CD4-positive, alpha-beta T cell treated with Interleukin-15 for 1 hour (primary cell): ENCODE data around the gene LSM10.

Experiments used
- DNase-seq: peaks from one replicate; pipeline ENCODE4 v3.0.0-alpha.2; 2020

Gene LSM10

DNA sequence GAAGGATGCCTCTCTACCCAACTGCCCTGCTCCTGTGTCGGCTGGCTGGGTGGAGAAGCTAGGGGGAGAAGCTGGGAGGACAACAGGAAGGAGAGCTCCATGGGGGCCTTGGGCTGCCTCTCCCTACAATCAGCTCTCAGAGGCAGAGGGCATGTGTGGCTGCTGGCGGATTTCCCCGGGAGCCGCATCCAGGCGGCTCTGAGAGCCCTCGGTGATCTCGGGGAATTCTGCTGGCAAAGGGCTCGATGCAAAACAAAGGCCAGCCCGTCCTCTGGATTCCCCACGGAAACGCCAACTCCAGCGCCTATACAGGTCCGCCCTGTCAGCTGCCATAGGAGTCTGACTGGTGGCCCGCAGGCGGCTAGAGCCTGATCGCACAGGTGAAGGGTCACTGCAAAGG, 47.9 kb downstream of the LSM10 start:
- DNase-seq = no peak

DNA sequence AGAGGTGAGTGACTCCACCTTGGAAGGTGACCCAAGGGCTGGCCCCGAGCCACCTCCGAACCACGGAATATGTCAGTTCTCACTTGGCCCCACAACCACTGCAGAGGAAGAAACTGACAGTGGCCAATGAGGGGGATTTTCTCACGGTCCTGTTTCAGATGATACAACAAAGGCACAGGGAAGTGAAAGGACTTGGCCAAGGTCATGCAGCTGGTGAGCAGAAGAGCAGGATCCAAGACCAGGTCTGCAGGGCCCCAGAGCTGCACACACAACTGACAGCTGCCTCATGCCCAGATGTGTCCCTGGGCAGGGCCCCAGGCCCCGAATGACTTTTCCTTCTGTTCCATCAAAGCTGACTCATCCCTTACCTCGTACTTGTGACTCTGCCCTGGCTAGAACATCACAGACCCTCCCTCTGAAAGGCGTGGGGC, 48.5 kb downstream of the LSM10 start:
- peak; percentile 40 for DNase-seq

DNA sequence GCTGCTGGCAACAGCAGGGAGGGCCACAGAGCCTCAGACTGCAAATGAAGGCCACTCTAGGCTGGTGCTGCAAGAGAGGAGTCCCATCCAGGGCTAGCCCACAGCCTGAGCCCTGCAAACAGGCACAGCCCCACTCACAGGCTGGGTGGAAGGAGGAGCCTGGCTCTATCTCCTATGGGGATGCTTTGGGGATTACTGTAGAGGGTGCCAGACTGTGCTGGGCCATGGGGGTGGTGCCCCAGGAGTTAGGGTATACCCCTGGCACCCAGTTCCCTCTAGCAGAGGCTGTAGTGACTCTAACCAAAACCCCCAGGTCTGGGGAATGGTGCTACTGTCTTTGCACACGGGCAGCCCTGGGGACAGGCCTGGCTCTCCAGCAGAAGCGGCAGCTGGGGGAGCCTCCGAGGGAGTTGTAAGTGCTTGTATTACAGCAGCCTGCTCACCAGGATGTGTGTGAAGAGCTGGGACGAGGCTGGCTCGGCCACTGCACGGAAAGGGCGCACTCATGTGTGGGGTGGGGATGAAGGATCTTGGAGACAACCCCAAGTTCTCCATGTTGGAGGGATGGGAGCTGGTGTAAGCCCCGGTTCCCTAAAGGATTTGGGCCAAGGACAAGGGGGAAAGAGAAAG, 50.9 kb downstream of the LSM10 start:
- DNase-seq = no peak

DNA sequence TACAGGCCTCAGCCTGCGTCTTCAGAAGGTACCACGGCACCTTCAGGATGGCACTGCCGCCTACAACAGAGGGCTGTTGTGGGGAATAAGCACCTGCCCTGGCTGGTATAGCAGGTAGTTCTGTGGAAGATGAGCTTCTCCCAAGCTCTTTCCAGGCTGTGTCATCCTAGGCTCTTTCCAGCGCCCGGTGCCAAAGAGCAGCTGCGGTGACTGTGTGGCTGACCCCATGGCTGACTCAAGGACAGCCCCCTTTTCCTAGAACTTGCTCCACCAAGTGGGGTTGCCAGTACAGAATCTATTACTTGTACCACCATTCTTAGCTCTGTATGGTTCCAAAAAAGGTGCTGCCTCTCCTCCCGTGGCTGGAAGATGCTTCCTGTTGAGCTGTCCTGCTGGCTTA, 52.4 kb downstream of the LSM10 start:
- no peak for DNase-seq

DNA sequence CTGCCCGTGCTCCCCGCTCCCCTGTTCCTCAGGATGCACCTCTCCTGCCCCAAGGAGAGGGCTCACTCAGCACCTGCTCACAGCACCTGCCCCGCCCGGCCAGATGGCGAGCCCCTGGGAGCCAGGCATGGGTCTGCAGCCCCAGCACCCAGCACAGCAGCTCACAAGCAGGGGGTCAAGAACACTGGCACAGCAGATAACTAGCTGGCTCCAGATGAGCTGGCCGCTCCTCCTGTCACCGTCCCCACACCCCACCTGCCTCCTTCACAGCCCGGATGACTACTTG, 53.4 kb downstream of the LSM10 start:
- DNase-seq = no peak

DNA sequence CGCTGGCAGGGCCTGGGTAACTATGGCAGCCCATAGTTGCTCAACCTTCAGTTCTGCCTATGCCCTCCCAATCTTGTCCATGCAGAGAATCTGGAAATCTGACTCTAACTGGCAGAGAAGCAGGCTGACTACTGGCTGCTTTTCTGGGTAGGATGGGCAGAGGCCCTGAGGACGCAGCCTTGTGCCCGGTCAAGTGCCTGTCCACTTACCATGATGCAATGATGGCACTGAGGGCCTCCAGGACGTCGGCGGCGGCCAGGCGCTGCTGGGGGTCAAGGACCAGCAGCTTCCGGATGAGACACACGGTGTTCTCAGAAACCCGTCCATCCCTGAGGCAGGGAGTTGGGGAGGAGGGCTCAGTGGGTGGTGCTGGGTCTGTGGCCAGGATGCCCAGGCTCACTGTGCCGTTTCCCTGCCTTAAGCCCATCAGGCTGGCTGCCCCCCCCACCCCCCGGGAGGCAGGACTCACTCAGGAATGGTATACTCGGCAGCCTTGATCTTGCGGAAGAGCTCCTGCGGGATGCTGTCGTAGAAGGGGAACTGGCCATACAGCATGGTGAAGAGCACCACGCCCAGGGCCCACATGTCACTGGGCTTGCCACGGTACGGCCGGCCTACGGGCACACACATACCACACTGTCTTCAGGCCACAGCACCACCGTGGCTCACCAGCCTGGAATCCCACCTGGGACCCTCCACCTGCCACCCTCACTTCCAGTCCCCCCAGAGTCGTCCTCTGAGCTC, 53.9 kb downstream of the LSM10 start:
- no peak for DNase-seq
